ENCODE data around the gene RHEB. TPM values are rescaled to one million over a fixed set of nuclear protein-coding genes. Genes with fewer than 3 reads are reported as not detected.

The RHEB gene
- polyA plus RNA-seq, 1 donor from 2014 or later: 289 TPM

DNA sequence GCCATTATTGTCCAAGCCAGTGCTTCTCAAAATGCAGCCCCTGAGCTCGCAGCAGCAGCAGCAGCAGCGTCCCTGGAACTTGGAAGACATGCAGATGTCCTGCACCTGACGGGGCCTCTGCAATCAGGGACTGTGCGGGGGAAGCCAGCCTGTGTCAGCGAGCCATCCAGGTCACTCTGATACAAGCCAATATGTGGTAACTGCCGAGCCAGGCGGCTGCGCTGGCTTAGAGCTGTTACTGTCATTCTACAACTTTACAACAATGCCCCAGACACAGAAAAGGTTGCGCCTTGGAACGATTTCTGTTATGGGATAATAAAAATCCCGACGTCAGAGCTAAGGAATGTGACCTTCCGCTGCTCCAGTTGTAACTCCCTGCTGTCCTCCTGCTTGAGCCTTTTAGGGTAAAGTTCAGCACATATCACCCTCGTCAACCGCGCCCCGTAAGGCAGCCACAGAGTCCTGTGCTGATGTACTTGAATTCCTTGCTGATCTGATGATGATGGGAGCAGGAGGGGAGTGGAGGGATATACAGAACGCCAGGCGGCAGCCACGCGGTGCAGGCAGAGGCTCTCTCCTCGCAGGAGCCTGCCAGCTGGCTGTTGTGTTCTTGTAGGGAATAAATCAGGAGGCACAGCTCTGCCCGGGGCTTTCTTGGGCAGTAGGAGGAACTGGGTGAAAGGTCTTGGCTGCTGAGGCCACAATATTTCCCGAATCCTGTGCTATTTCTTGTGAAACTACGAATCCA lies 59.8 kb downstream of the RHEB start:
- Histone ChIP-seq H3K9me2 (ENCODE audit: insufficient read depth, low read length) (no peaks in the 10 kb centered on the region), H3K4me3 (ENCODE audit: low read length) (peak overlapping the region; percentile 18), H3K79me2 (replicated peaks; ENCODE audit: insufficient read depth, low read length) (no peaks in the 10 kb centered on the region), H3K9ac (ENCODE audit: low read length) (no peak overlapping the region), H3K27me3 (ENCODE audit: insufficient read depth, low read depth, low read length) (no peaks in the 10 kb centered on the region), H2AFZ (ENCODE audit: low read depth, low read length) (no peak overlapping the region), H3K9me3 (ENCODE audit: low read length) (no peaks in the 10 kb centered on the region), H3F3A (ENCODE audit: insufficient read depth, low read length, poor library complexity, severe bottlenecking) (no peaks in the 10 kb centered on the region), H3K36me3 (ENCODE audit: insufficient read depth, low read length) (no peaks in the 10 kb centered on the region), H3K27ac (ENCODE audit: low read length) (no peak overlapping the region), H3K4me2 (ENCODE audit: low read length) (no peak overlapping the region), H4K20me1 (ENCODE audit: insufficient read depth) (no peaks in the 10 kb centered on the region)
- TF ChIP-seq SMC3 (conservative IDR thresholded peaks at IDR 0.05; ENCODE audit: poor library complexity): peak; percentile 29
- no peak for TF ChIP-seq MXI1 (conservative IDR thresholded peaks at IDR 0.05; ENCODE audit: poor library complexity, severe bottlenecking)
- TF ChIP-seq RAD21 (conservative IDR thresholded peaks at IDR 0.05): peak; percentile 26
- no peak for TF ChIP-seq POLR2AphosphoS5 (IDR thresholded peaks at IDR 0.05)
- TF ChIP-seq, protein P1, sequence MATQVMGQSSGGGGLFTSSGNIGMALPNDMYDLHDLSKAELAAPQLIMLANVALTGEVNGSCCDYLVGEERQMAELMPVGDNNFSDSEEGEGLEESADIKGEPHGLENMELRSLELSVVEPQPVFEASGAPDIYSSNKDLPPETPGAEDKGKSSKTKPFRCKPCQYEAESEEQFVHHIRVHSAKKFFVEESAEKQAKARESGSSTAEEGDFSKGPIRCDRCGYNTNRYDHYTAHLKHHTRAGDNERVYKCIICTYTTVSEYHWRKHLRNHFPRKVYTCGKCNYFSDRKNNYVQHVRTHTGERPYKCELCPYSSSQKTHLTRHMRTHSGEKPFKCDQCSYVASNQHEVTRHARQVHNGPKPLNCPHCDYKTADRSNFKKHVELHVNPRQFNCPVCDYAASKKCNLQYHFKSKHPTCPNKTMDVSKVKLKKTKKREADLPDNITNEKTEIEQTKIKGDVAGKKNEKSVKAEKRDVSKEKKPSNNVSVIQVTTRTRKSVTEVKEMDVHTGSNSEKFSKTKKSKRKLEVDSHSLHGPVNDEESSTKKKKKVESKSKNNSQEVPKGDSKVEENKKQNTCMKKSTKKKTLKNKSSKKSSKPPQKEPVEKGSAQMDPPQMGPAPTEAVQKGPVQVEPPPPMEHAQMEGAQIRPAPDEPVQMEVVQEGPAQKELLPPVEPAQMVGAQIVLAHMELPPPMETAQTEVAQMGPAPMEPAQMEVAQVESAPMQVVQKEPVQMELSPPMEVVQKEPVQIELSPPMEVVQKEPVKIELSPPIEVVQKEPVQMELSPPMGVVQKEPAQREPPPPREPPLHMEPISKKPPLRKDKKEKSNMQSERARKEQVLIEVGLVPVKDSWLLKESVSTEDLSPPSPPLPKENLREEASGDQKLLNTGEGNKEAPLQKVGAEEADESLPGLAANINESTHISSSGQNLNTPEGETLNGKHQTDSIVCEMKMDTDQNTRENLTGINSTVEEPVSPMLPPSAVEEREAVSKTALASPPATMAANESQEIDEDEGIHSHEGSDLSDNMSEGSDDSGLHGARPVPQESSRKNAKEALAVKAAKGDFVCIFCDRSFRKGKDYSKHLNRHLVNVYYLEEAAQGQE (IDR thresholded peaks at IDR 0.05; ENCODE audit: borderline replicate concordance): no peak
- TF ChIP-seq EZH2 (IDR thresholded peaks at IDR 0.05; ENCODE audit: borderline replicate concordance, insufficient read depth, low read length, poor library complexity, severe bottlenecking): no peak
- no peak for TF ChIP-seq EP300 (conservative IDR thresholded peaks at IDR 0.05; ENCODE audit: poor library complexity, severe bottlenecking)
- peak; percentile 22 for TF ChIP-seq CTCF (IDR thresholded peaks at IDR 0.05; ENCODE audit: poor library complexity, severe bottlenecking)
- TF ChIP-seq TAF1 (IDR thresholded peaks at IDR 0.05; ENCODE audit: low read depth): no peak

GRCh38 chr7:151457534-151457933 lies 62.2 kb downstream of the RHEB start:
- Histone ChIP-seq H3K79me2 (replicated peaks; ENCODE audit: insufficient read depth, low read length) (no peaks in the 10 kb centered on the region), H4K20me1 (ENCODE audit: insufficient read depth) (no peaks in the 10 kb centered on the region), H3K4me3 (ENCODE audit: low read length) (no peak overlapping the region), H3K4me2 (ENCODE audit: low read length) (no peak overlapping the region), H2AFZ (ENCODE audit: low read depth, low read length) (no peak overlapping the region), H3K9me3 (ENCODE audit: low read length) (no peaks in the 10 kb centered on the region), H3F3A (ENCODE audit: insufficient read depth, low read length, poor library complexity, severe bottlenecking) (no peaks in the 10 kb centered on the region), H3K27me3 (ENCODE audit: insufficient read depth, low read depth, low read length) (no peaks in the 10 kb centered on the region), H3K9me2 (ENCODE audit: insufficient read depth, low read length) (no peaks in the 10 kb centered on the region), H3K36me3 (ENCODE audit: insufficient read depth, low read length) (no peaks in the 10 kb centered on the region), H3K27ac (ENCODE audit: low read length) (no peak overlapping the region), H3K9ac (ENCODE audit: low read length) (no peak overlapping the region)
- TF ChIP-seq TAF1 (IDR thresholded peaks at IDR 0.05; ENCODE audit: low read depth) (no peak), EP300 (conservative IDR thresholded peaks at IDR 0.05; ENCODE audit: poor library complexity, severe bottlenecking) (no peak)

All from neural cell (in vitro differentiated cells).